Nucleus accumbens (tissue), 56 donors: Measurements from ENCODE around the gene KCNN3.

ENCODE experiments used
- DNase-seq, 56 donors: peaks; one replicate each; lab custom pipeline; 2025; lab: John Stamatoyannopoulos, UW

KCNN3 gene

DNA sequence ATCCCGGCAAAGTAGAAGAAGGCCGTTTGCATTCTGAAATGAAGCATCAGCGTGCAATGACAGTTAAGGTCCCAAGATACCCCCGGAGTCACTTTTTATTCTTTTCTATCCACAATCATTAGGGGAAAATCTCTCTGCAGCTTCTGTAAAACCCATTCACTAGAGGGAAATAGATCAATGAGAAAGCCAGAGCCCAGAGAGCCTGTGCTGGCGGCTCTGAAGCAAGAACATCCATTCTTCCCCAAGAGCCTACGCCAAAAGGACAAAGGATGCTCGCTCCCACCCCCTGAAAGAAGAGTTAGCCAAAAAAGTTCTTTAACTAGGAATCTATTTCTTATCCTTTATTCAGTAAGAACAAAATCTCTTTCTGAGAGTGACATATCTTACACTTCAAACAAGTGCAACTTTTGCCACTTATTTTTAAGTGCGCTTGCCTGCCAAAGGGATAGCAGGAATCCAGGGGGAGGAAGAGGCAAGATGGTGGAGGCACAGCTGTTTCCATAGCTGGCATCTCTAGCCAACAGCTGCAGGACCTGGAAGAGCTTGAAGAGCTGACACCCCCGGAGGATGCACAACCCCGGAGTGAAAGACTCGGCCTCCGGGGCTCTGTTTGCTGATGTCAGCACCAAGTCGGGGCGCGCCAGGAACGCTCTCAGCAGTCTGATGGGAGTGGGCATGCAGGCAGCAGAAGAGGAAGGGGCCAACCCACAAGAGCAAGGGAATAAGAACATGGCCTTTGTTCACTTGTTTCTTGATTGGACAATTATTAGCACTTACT, 68.7 kb downstream of the KCNN3 start:
- DNase-seq: no peak

DNA sequence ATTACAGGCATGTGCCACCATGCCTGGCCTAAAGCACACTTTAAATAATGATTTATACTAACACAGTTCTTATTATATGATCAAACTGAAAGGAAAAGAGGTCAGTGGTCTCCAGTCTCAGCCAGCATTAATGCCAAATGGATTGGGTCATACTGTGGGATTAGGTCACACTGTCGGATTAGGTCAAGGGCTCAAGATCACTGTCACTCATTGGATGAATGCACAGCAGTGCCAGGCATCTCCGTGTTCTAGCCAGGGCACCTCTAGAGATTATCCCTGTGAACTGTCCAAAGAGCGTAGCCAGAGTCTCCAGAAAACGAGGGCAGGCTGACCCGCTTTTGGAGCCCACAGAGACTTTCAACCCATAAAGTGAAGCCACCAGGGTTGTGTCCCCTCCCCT, 70.9 kb downstream of the KCNN3 start:
- DNase-seq: no peak

DNA sequence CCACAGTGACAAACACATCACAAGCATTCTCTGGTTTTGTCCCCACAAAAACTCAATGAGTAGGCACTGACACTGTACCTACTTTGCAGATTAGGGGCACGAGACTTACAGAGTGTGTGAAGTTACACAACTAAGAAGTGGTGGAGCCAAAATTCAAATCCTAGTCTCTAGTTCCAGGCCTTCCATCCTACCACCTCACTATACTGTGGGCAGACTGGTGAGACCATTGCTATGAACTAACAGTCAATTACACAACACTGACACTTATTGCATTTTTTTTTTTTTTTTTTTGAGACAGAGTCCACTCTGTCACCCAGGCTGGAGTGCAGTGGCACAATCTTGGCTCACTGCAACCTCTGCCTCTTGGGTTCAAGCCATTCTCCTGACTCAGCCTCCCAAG, 71.4 kb downstream of the KCNN3 start:
- DNase-seq: no peak

DNA sequence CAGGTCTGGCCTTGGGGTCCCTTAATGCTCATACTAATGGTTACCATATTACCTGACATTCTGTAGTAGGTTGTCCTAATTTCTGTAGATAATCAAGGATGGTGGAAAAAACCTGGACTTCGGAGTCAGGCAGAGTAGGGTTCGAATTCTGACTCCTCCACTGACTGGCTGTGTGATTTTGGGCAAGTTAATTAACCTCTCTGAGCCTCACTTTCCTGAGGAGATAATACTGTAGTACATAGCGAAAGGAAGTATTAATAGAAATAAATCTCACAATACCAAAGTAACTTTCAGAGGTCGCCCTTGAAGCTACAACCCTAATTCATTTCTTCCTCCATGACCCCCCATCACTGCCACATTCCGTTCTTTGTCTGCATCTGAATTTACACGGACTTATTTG, 72.9 kb downstream of the KCNN3 start:
- no peak for DNase-seq

DNA sequence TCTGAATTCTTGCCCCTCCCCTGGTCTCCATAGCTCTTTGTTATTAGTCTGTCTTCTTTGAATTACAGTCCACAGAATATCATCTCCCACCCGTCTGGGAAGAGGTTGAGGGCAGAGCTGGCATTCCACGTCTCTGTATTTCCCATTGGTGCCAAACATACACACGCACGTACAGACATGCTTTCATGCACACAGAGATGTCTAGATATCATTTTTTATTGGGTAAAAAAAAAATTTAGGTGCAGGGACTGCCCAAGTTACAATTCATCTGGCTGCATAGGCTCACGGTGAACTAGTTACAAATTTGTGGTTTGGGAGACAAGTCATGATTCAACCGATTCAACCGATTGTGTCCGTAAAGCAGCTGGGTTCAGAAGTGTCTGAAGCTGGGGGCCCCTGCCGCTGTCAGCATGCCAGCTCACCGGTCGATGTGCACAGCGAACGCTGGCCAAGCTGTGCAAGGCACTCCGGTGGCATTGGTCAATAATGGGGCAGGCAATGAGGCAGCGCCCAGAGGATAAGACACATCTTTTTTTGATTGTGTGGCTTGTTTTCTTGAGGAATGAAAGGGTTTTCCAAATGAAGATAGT, 73.7 kb downstream of the KCNN3 start:
- no peak for DNase-seq

DNA sequence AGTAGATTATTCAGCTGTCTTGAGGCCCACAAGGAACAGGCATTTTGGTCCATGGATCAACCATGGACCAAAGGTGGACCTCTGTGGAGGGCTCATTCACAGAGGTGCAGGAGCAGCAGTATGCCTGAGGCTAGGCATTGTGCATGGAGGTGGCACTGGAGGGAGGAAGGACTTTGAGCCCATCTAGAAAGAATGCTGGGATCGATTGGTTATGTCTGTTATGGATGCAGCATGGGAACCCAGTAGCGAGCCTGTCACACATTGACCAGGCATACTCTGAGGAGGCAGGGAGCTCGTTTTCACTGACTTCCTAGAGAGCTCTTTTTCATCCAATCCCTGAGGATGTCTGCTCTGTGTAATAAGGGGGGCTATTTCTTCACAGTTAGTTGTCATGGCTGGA, 75.5 kb downstream of the KCNN3 start:
- DNase-seq: no peak

DNA sequence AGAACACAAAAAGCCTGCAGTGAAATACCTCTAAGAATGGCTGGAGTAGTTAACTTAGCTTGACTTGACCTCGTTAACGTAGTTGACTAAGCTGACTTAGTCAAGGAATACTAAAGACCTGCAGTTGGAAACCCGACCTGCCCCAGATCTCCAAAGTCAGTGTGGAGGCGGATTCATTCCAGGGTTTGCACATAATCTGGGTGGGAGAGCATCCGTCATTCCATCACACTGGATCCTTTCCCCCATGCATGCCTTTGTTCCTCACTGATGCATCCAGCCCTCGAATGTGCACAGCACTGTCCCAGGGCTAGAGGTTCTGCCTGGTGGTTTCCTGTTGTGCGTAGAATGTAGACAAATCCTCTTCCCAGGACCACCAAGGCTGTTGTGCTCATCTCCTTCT, 76.4 kb downstream of the KCNN3 start:
- DNase-seq: peak in 1 of 56 donors; percentile 9

DNA sequence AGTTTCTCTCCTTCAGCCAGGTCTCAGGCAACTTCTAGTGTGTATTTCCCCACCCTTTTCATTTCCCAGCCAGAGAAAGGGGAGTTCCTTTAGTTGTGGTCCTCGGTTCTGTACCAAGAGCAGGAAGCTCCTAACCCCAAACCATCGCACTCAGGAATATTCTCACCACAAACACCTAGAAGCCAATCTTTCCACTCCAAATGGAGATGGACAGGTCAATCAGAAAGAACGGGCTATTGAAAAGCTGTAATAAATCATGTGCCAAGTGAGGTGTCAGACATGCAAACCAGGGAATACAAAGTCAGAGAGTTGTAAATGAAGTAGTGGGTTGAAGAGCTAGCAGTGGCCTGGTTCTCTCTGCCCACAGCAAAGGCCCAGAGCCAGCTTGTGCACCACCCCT, 77.2 kb downstream of the KCNN3 start:
- no peak for DNase-seq

DNA sequence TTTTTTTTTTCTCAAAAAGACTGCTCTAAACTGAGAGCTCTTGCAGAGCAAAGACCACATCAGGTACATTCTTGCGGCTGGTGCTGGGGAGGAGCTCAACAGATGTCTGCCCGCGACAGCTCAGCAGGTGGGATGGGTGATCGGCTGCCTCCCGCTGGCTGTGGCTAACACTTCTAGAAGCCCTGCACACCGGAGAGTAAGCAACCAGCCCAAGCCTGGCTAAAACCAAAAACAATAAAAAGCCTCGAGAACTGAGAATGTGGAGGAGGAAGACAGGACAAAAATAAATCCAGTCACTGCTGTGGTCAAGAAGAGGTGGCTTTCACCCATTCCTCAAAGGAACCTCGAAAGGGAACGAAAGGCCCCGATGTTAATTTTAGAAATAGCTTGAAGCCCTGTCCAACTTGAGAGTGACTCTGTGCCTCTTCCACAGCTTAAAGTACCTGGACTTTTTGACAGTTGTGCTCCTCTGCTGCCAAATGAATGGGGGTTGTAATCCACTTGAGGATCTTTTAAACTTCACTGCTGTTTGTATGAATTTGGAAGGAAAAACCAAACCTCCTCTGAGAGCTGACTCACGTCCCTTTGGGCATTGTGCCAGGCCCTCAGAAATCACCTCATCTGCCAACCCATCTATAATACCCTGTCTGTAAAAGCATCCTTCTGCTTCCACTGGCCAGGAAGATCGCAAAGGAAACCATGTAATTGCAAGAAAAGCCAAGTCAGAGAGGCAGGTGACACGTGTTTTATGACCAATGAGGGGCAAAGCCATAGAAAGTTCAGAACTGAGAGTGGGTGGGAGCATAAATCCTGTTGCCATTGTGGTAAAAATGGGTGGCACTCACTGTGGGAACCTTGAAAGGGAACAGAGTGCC, 78.6 kb downstream of the KCNN3 start:
- peak in 5 of 56 donors; percentile 7 to 28 (median 19) for DNase-seq

DNA sequence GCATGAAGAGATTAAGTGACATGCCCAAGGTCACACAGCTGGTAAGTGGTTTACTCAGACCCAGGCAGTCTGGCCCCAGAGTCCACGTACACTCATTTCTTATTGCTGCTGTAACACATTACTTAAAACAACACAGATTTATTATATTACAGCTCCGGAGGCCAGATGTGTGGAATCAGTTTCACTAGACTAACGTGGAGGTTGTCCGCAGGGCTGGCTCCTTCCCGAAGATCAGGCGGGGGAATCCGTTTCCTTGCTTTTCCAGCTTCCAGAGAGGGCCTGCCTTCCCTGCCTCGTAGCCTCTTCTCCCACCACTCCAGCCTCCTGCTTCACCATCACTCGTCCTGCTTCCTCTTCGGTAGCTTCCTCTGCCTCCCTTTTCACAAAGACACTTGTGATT, 81.2 kb downstream of the KCNN3 start:
- DNase-seq: no peak

DNA sequence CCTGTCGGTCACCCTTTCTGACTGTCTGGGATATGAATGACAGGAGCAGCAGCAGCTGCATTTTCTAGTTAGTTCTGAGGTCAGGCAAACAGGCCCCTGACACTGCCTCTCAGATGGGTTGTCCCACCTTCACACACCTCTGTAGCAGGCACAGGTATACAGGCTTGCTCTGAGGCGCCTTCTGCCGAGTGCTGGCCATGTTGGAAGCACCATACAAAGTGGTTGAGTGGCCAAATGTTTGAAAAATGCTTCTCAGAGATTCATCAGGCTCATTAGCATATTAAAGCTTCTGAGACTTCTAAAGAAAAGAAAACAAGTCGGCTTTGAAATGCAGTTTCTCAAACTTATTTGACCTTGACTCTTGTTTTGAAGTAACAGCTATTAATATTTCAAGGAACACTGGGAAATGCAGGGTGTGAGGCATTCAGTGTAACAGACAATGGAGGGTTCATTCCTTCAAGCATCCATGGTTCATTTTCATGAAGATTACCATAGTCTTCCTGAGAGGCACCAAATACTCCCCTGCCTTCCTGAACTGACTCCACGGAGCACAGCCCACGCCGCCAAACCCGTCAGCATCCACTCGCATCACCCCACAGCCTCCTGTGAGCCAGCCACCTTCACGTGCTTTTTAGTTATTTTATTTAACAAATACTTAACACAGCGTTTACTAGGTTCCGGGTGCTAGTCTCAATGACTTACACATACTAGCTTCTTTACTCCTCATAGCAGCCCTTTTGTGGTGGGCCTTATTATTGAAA, 81.8 kb downstream of the KCNN3 start:
- DNase-seq: peak in 2 of 56 donors; percentile 3 to 7

DNA sequence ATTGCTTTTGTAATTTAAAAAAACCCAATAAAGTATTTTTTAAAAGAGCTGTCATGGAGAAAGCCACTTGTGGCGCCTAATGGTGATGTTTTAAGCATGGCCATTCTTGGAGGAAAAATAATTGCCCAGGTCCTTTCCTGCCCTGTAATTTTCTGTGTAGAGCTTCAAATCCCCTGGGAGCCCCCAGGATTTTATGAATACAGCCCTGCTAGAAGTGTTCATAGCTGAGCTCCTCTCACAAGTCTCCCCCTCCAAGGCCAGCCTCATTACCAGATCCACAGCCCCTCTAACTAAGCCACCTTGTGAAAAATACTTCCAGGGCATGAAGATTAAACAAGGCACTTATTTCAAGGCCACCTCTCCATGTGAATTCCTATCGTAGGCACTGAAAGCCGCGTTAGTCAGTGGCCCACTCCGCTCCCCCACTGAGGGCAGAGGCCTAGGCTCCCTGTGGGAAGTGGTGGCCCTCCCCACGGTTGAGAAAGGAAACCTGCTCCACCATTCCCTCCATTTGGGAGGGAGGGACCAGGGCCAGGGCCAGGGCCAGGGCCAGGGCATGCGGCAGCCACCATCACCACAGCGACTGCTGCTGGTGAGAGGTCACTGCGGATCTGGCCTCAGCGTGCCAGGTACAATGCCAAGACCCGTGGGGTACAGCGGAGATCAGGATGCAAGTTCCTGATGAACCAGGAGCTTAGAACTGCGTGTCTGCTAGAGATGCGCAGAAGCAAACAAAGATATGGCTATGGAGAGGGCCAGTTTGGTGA, 83.1 kb downstream of the KCNN3 start:
- no peak for DNase-seq

DNA sequence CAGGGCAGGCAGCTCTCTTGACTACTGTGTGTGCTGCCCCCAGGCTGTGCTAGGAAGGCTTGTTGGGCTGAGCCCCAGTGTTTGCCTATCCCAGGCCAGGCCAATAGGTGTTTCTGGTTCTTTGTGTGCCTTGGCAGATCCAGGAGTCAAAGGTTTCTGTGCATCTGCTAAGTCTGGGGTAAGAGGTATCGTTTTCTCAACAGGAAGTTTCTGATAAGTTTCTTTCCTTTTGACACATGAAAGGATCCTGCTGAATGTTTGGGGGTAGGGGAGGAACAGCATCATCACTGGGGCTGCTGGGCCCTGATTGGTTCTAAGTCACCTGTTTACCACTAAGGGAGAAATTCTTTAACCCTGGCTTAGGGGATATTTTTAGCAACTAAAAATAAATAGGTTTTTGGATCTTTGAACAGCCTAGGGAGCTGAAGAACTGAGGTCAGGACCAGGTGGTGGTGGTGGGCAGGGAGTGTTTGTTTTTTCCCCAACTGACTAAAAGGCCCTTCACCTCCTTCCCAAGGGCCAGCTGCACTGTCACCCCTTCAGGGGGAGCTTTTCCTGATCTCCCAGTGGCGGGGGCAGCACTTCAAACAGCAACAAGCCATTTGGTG, 85.1 kb downstream of the KCNN3 start:
- DNase-seq: no peak

DNA sequence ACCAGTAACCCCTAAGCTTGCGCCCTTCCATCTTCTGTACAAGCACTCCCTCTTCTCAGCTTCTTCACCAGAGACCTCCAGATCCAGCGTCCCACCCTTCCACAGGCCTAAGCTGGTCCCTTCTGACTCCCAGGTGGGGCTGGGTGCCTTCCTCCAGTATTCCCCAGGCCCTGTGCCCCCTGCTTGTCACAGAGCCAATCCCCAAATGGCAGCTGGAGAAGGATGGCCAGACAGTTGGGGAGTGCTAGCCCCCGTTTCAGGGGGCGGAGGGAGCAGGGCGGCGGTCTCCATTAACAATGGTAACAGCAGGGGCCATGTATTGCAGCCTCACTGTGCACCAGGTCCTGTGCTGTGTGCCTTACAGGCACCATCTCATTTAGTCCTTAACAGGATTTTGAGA, 85.7 kb downstream of the KCNN3 start:
- no peak for DNase-seq

DNA sequence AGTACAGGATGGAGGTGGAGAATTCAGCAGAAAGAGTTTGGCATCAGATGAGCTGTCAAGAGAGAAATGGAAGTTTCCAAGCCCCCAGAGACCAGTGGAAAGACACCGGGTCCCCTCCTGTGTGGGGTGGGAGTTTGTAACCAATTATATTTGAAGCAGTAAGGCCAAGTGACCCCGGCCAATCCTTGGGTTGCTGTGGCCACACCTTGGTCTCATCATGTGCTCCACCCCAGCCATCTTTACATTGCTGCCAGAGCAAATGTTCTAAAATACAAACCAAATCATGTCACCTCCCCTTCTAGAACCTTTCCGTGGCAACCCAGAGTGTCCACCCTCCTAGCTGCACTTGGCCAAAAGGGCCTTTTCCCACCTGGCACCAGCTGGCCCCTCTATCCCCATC, 86.1 kb downstream of the KCNN3 start:
- DNase-seq: no peak

DNA sequence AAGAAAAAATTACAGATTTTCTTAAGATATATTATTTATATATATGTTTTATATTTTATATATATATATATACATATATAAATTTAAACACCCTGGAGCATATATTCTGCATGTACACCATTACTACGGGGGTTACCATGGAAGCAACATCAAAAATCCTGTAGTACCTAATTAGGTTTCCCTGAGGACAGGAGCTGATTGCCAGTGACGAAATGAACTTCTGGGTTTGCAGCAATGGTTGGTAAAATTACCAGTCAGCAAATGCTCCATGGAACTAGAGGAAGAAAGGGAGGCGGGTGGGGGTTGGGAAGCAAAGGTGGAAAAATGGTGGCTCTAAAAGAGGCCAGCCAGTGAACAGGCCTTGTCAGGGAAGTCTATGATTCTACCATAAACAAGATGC, 89.5 kb downstream of the KCNN3 start:
- no peak for DNase-seq

DNA sequence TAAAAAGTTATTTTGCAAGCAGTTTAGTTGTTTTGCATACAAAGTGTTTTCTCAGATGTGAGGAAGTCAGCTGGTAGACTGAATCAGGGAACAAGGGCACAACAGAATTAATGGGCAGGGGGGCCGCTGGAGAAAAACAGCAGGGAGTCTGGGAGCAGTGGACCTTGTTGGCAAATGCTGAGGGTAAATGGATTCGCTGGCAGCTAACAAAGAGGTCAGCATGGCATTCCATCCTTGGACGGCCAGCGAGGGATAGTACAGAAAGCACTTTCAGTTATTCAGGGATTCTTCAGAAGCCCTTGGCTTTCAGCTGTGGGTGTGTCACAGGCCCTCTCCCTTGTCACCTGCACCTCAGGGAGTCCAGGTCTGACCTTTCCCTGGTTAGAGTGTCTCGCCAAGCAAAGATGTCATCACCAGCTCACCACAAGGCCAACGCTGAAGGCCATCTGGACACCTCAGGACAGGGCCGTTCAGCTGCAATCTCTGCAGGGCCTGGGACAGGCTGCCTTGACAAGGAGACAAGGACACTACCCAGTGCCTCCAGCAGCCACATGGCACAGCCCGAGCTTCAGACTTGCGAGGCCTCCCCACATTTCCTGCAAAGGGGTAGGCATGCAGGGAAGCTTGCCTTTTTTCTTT, 90.4 kb downstream of the KCNN3 start:
- DNase-seq: peak in 5 of 56 donors; percentile 18 to 33 (median 28)

DNA sequence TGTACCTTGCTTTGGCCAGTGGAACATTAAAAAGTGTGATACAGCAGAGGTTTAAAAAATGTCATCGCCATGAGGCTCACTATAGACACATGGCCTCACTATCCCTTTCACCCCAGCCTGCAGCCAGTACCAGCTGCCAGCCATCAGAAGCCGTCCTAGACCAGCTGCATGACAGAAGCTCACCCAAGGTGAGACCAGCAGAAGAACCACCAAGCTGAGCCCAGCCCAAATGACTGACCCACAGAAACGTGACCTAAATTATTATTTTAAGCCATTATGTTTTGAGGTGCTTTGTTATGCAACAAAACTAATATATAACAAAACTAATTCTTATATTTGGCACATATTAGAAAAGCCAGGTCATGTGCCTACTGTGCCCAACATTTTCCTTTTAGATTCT, 91.1 kb downstream of the KCNN3 start:
- no peak for DNase-seq

DNA sequence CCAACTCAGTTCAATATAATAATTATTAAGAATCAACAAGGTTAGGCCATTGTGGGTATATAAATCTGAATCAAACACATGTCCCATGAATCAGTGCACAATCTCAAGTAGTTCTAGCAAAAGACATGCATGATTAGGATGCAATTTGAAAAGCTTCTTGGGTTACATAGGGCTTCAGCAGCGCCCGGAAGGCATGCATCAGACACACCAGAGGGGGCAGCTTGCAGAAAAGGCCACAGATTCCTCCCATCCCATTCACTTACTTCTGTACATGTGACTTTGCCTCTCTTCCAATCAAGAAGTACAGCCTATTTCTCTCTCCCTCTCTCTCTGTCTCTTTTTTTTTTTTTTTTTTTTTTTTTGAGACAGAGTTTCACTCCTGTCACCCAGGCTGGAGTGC, 91.8 kb downstream of the KCNN3 start:
- DNase-seq: no peak
